ENCODE measurements around the gene KLHDC8A.

- TF ChIP-seq POLR2AphosphoS5 (IDR thresholded peaks at IDR 0.05; ENCODE audit: low read depth, low read length) (no peak), POLR2A (IDR thresholded peaks at IDR 0.05; ENCODE audit: low read depth, low read length) (no peak), POU2F2 (IDR thresholded peaks at IDR 0.05; ENCODE audit: low read depth, low read length) (no peak), SPI1 (IDR thresholded peaks at IDR 0.05; ENCODE audit: low read depth, low read length) (no peak)
Measured at GRCh38 chr1:205338011-205338410, 18.7 kb downstream of the KLHDC8A start.
